GM12891 (cell line): Measurements from ENCODE around the gene TIMM10B. TPM values are rescaled to one million over a fixed set of nuclear protein-coding genes. Genes with fewer than 3 reads are reported as not detected.

Experiments used
- DNase-seq: peaks from one replicate; pipeline ENCODE4 v3.0.0; 2011; ENCODE audit warnings: low spot score; ENCODE audit not compliant: insufficient read length
- FAIRE-seq: peaks from 2 replicates; lab custom pipeline; 2011; peaks lifted over from hg19 to GRCh38; lab: Jason Lieb, UNC
- PAX5 ChIP-seq: IDR thresholded peaks from 2 replicates; pipeline ENCODE4 v1.6.1; 2011; ENCODE audit warnings: low read length, moderate library complexity, mild to moderate bottlenecking; ENCODE audit not compliant: insufficient read depth, severe bottlenecking
- POLR2A ChIP-seq: IDR thresholded peaks from 2 replicates; pipeline ENCODE4 v1.6.1; 2011; ENCODE audit warnings: low read depth, low read length, control low read depth
- POLR2AphosphoS5 ChIP-seq: IDR thresholded peaks from 2 replicates; pipeline ENCODE4 v1.6.1; 2011; ENCODE audit warnings: low read depth, low read length, control low read depth
- POU2F2 ChIP-seq: IDR thresholded peaks from 2 replicates; pipeline ENCODE4 v1.6.1; 2011; ENCODE audit warnings: low read depth, mild to moderate bottlenecking, control low read depth, low read length, moderate library complexity
- SPI1 ChIP-seq: IDR thresholded peaks from 2 replicates; pipeline ENCODE4 v1.6.1; 2011; ENCODE audit warnings: low read depth, low read length, control low read depth
- TAF1 ChIP-seq: IDR thresholded peaks from 2 replicates; pipeline ENCODE4 v1.6.1; 2011; ENCODE audit warnings: low read depth, low read length, control low read depth
- polyA plus RNA-seq: library from polyadenylated mRNA; unstranded; fragments of >200 nt; gene quantifications from one replicate; pipeline ENCODE4 v1.2.1, GENCODE V29; 2012; ENCODE audit warnings: low read depth, missing spikeins, inconsistent platforms; ENCODE audit not compliant: missing spikeins

TIMM10B gene
- polyA plus RNA-seq, result 26.1 TPM

DNA sequence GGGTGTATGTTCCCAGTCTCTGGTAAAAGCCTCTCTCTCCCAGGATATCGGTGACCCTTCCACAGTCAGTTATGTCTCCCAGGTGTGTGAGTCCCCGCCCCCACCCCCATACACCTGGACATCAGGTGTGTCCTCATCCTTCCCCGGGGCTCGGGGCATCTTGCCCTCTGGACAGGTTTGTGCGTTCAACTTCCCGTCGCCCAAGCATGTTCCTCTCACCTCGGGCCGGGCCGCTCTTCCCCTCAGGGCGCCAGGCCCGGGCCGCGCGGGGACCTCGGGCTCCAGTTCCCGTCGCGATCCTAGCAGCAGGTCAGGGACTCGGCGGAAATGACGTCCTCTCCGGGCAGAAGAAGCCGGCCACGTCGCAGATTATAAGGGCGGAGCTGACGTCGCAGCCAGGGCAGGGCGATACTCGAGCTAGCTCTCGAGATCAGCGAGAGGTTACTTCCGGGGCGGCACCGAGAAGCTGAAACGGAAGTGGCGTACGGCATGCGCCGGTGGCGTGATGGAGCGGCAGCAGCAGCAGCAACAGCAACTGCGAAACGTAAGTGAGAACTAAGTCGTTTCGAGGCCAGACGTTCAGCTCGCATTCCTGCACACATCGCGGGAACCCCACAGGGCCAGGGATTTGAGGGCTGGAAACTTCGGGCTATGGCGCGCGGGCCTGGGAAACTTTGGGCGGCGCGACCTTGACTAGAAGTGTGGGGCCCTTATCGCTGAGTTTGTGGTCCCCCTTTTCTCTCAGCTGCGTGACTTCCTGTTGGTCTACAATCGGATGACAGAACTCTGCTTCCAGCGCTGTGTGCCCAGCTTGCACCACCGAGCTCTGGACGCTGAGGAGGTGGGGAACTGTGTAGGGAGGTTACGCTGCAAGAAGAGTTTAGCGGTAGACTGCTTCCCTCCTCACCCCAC lies at the start of gene TIMM10B, which contains the start of gene ARFIP2:
Gene TIMM10B (plus strand): TSS at position 490 of the 912 bp plus-strand sequence. CDS start 16 bp downstream, at position 506.
Gene ARFIP2 (minus strand): TSS at position 320 of the 912 bp plus-strand sequence. CDS start 910 bp downstream, outside the sequence.
- peak; percentile 100 for FAIRE-seq
- TF ChIP-seq PAX5 (no peak), TAF1 (peak; percentile 85; the same call in 1 of the 2 replicates), POLR2AphosphoS5 (peak; percentile 95), SPI1 (peak; percentile 63), POLR2A (peak; percentile 93), POU2F2 (peak; percentile 50; the same call in 1 of the 2 replicates)

DNA sequence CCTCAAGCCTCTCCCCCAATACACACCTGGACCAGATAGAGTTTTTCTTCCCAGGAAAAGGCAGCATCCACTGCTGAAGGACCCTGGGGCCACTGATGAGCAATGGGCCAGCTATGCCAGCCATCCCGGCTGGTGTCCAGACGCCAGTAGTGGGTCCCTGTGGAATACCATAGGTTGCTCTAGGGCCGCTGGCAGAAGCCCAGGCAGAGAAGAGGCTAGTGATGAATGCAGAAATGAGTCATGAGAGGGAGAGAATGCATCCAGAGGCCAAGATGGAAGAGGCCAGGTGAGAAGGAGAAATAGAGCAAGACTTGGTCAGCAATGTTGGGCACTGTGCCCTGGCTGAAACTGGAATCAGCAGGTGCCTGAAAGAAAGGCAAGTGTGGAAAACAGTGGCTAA lies 49.4 kb upstream of the TIMM10B start:
- DNase-seq (no peak), FAIRE-seq (no peak)
- no peak for TF ChIP-seq POLR2A
- no peak for TF ChIP-seq POU2F2

More for the DNA sequence above, at the start of gene TIMM10B, which contains the start of gene ARFIP2:
- DNase-seq, result peak; percentile 98

DNA sequence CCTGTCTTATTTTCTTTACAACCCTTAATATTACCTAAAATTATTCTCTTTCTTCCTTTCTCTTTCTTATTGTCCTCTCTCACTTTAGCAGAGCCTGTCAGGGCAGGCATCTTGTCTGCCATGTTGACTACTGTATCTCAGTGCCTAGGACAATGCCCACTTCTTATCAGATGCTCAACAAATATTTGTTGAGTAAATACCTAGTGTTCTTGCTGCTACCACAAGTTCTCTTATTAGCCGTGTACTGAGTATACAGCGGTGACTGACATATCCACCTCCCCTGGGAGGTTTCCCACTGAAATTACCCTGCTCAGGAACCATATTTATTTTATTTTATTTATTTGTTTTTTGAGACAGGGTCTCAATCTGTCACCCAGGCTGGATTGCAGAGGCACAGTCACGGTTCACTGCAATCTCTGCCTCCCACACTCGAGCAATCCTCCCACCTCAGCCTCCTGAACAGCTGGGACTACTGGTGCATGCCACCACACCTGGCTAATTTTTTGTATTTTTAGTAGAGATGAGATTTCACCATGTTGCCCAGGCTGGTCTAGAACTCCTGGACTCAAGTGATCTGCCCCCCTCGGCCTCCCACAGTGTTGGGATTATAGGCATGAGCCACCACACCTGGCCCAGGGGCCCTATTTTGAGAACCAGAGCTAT lies 47.2 kb upstream of the TIMM10B start:
- DNase-seq, result no peak
- no peak for FAIRE-seq
- TF ChIP-seq PAX5 (peak; percentile 91), POU2F2 (no peak)

GRCh38 chr11:6437423-6437822 lies 43.9 kb upstream of the TIMM10B start:
- TF ChIP-seq TAF1 (no peak), POLR2A (no peak)
- no peak for DNase-seq
- peak; percentile 28 for FAIRE-seq

DNA sequence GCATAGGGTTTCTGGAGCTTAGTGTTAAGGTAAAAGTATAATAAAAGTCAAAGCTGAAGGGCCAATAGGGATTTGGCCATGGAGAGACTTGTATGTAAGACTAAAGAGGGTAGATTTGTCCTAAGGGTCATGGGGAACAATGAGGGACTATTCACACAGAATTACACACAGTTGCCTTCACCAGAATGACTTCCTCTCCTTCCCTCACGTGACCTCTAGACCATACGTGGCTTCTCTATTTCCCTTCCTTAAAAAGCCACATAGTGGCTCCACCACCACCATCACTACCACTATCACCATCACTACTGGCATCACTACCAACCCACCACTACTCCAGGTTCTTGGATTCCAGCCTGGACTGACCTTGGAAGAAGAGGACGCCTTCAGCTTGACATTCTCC lies 43.3 kb upstream of the TIMM10B start:
- TF ChIP-seq PAX5 (no peak), SPI1 (peak; percentile 69)
- FAIRE-seq (peak; percentile 82), DNase-seq (no peak)

DNA sequence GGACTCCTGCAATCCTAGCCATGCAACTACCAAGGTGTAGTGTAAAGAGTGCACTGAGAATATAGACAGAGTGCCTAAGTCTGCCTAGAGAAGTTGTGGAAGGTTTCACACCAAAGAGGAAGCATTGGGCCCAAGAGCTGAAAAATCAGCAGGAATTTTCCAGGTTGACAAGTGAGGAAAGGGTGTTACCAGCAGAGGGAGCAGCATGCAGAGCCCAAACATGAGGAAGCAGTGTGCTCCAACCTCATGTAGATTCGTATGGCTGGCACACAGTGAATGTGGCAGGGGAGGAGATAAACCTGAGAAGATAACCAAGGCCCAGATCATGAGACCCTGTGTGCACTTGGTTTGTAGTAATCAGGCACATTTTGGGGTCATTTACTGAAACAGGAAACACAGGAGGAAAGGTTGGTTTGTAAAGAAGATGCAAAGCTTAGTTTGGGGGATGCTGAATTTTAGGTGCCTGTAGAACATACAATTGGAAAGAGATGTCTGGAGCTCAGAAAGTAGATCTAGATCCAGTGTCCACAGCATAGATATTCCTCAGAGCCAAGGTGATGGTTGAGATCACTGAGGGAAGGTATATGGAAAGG lies 42.2 kb upstream of the TIMM10B start:
- TF ChIP-seq POLR2AphosphoS5 (no peak), PAX5 (no peak), SPI1 (no peak), POU2F2 (no peak), POLR2A (no peak), TAF1 (no peak)
- no peak for DNase-seq
- peak; percentile 82 for FAIRE-seq

GRCh38 chr11:6440906-6441358 lies 40.4 kb upstream of the TIMM10B start, which contains the start of gene HPX:
TSS of gene HPX (minus strand) at chr11:6440987. CDS start at chr11:6440963, 24 bp downstream.
- FAIRE-seq (no peak), DNase-seq (no peak)

GRCh38 chr11:6442441-6442840 lies 38.9 kb upstream of the TIMM10B start:
- no peak for FAIRE-seq
- no peak for DNase-seq
- TF ChIP-seq TAF1 (no peak), PAX5 (no peak), POLR2AphosphoS5 (no peak), SPI1 (no peak), POU2F2 (no peak), POLR2A (no peak)

More at GRCh38 chr11:6440906-6441358, 40.4 kb upstream of the TIMM10B start, which contains the start of gene HPX:
- no peak for TF ChIP-seq POU2F2
- no peak for TF ChIP-seq PAX5
- TF ChIP-seq POLR2AphosphoS5, result no peak
- no peak for TF ChIP-seq TAF1
- TF ChIP-seq POLR2A, result no peak
- no peak for TF ChIP-seq SPI1

DNA sequence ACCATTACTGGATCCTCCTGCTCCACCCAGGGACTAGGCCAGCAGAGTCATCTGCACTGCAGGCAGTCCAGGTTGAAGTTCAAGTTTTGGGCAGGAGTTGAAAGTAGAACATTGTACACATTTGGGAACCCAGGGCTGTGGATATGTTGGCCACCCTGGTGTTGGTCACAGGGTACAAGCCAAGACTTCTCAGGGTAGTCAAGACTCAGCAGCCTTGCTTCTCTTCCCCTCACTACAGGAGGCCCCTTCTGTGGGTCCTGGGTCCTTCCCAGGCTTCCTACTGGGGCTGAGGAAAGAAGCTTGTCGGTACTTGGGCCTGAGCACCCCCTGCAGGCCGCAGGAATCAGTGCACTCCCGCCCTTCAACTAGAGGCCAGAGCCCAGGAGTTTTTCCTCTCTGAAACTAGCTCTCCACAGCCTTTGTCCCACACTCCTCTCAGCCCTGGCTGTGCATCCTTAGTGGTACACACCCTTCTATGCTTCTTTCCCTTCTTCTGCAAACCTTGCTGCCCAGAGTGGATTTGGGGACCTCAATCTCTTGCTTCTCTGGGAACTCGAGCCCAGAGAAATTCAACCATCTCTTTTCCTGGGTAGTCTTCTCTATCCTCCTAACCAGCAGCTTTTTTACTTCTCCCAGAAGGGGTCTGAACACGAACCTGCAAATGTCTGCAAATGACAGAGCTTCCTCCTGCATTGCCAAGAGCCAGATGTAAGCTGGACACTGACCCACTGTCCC lies 37.9 kb upstream of the TIMM10B start:
- DNase-seq, result peak; percentile 40
- TF ChIP-seq POU2F2 (0 out of 2 replicates have a peak, but pooled peaks have one; percentile 21), SPI1 (no peak), POLR2AphosphoS5 (no peak)
- no peak for FAIRE-seq
